ENCODE measurements around the gene ERG.

Gene ERG

GRCh38 chr21:38389354-38389676 is 109.0 kb downstream of the ERG start:
- DNase-seq (ENCODE audit: low read depth in 3 of 3), result no peak

GRCh38 chr21:38388647-38389353 is 109.5 kb downstream of the ERG start:
- DNase-seq (ENCODE audit: low read depth in 3 of 3), result no peak

GRCh38 chr21:38388203-38388602 is 110.1 kb downstream of the ERG start:
- DNase-seq (ENCODE audit: low read depth in 3 of 3), result no peak

- no peak for DNase-seq (ENCODE audit: low read depth in 3 of 3)
Measured at GRCh38 chr21:38386967-38387366, 111.3 kb downstream of the ERG start.

- DNase-seq (ENCODE audit: low read depth in 3 of 3), result no peak
Measured at GRCh38 chr21:38385427-38386175, 112.7 kb downstream of the ERG start.

GRCh38 chr21:38384675-38385426 is 113.4 kb downstream of the ERG start:
- no peak for DNase-seq (ENCODE audit: low read depth in 3 of 3)

GRCh38 chr21:38384238-38384560 is 114.1 kb downstream of the ERG start:
- no peak for DNase-seq (ENCODE audit: low read depth in 3 of 3)

- no peak for DNase-seq (ENCODE audit: low read depth in 3 of 3)
Measured at GRCh38 chr21:38383411-38384237, 114.7 kb downstream of the ERG start.

- DNase-seq (ENCODE audit: low read depth in 3 of 3), result no peak
Measured at GRCh38 chr21:38380481-38381137, 117.7 kb downstream of the ERG start.

GRCh38 chr21:38379147-38379546 is 119.1 kb downstream of the ERG start:
- no peak for DNase-seq (ENCODE audit: low read depth in 3 of 3)

GRCh38 chr21:38377165-38378088 is 120.8 kb downstream of the ERG start:
- DNase-seq (ENCODE audit: low read depth in 3 of 3), result no peak

- no peak for DNase-seq (ENCODE audit: low read depth in 3 of 3)
Measured at GRCh38 chr21:38376693-38377092, 121.6 kb downstream of the ERG start.

GRCh38 chr21:38376235-38376634 is 122.0 kb downstream of the ERG start:
- no peak for DNase-seq (ENCODE audit: low read depth in 3 of 3)

GRCh38 chr21:38367646-38368045 is 130.6 kb downstream of the ERG start:
- DNase-seq (ENCODE audit: low read depth in 3 of 3), result no peak

- no peak for DNase-seq (ENCODE audit: low read depth in 3 of 3)
Measured at GRCh38 chr21:38365521-38365920, 132.8 kb downstream of the ERG start.

GRCh38 chr21:38363693-38364092 is 134.6 kb downstream of the ERG start:
- DNase-seq (ENCODE audit: low read depth in 3 of 3), result no peak

GRCh38 chr21:38361324-38361723 is 137.0 kb downstream of the ERG start:
- no peak for DNase-seq (ENCODE audit: low read depth in 3 of 3)

GRCh38 chr21:38359835-38360234 is 138.4 kb downstream of the ERG start:
- no peak for DNase-seq (ENCODE audit: low read depth in 3 of 3)

- DNase-seq (ENCODE audit: low read depth in 3 of 3), result no peak
Measured at GRCh38 chr21:38359090-38359489, 139.2 kb downstream of the ERG start.

- DNase-seq (ENCODE audit: low read depth in 3 of 3), result no peak
Measured at GRCh38 chr21:38358666-38359065, 139.6 kb downstream of the ERG start.
